Trophoblast cell (in vitro differentiated cells and primary cell): ENCODE results near the gene DHRS1.

Source experiments
- DNase-seq, 2 donors: peaks; one replicate each; pipeline ENCODE4 v3.0.0-alpha.2; 2016
- H2AFZ ChIP-seq: 2 replicates; pipeline ENCODE4 v1.6.1; 2013; ENCODE audit warnings: low read length, moderate library complexity, mild to moderate bottlenecking; ENCODE audit not compliant: insufficient read depth, poor library complexity
- H2AK5ac ChIP-seq: 2 replicates; pipeline ENCODE4 v1.6.1; 2013; ENCODE audit warnings: mild to moderate bottlenecking, low read length
- H2BK120ac ChIP-seq: 2 replicates; pipeline ENCODE4 v1.6.1; 2013; ENCODE audit warnings: low read length, mild to moderate bottlenecking, moderate library complexity; ENCODE audit not compliant: insufficient read depth, poor library complexity
- H2BK12ac ChIP-seq: 2 replicates; pipeline ENCODE4 v1.6.1; 2013; ENCODE audit warnings: mild to moderate bottlenecking, low read length, moderate library complexity
- H2BK5ac ChIP-seq: 2 replicates; pipeline ENCODE4 v1.6.1; 2013; ENCODE audit warnings: low read length, low read depth, moderate library complexity, mild to moderate bottlenecking; ENCODE audit not compliant: poor library complexity
- H3K14ac ChIP-seq: 2 replicates; pipeline ENCODE4 v1.6.1; 2013; ENCODE audit warnings: mild to moderate bottlenecking, low read length
- H3K18ac ChIP-seq: 2 replicates; pipeline ENCODE4 v1.6.1; 2013; ENCODE audit warnings: mild to moderate bottlenecking, low read length
- H3K23ac ChIP-seq: 2 replicates; pipeline ENCODE4 v1.6.1; 2013; ENCODE audit warnings: low read length
- H3K27ac ChIP-seq: 2 replicates; pipeline ENCODE4 v1.5.1; 2013; ENCODE audit warnings: low read depth, mild to moderate bottlenecking, inconsistent platforms, low read length, moderate library complexity
- H3K27me3 ChIP-seq: 2 replicates; pipeline ENCODE4 v1.6.1; 2013; ENCODE audit warnings: inconsistent platforms, mild to moderate bottlenecking, low read length, moderate library complexity; ENCODE audit not compliant: insufficient read depth
- H3K36me3 ChIP-seq, 2 experiments: 1 replicate in 1 of 2; 2 replicates in 1 of 2; pipeline ENCODE4 v1.6.1; 2013; ENCODE audit warnings: low read length in 2 of 2, mild to moderate bottlenecking in 2 of 2, moderate library complexity in 1 of 2; ENCODE audit not compliant: insufficient read depth in 2 of 2, control insufficient read depth in 1 of 2
- H3K4ac ChIP-seq: 2 replicates; pipeline ENCODE4 v1.6.1; 2013; ENCODE audit warnings: low read depth, mild to moderate bottlenecking, low read length, moderate library complexity
- H3K4me1 ChIP-seq, 2 experiments: 1 replicate in 1 of 2; 2 replicates in 1 of 2; pipeline ENCODE4 v1.6.1; 2013; ENCODE audit warnings: low read length in 2 of 2, mild to moderate bottlenecking in 2 of 2, moderate library complexity in 1 of 2; ENCODE audit not compliant: insufficient read depth in 2 of 2, control insufficient read depth in 1 of 2
- H3K4me2 ChIP-seq: 2 replicates; pipeline ENCODE4 v1.6.1; 2013; ENCODE audit warnings: inconsistent platforms, mild to moderate bottlenecking, low read length, moderate library complexity
- H3K4me3 ChIP-seq: 2 replicates; pipeline ENCODE4 v1.5.1; 2013; ENCODE audit warnings: mild to moderate bottlenecking, low read depth, low read length, inconsistent platforms
- H3K79me1 ChIP-seq: one replicate; pipeline ENCODE4 v1.6.1; 2013; ENCODE audit warnings: low read length
- H3K79me2 ChIP-seq: 2 replicates; pipeline ENCODE4 v1.6.1; 2013; ENCODE audit warnings: low read length, mild to moderate bottlenecking; ENCODE audit not compliant: control insufficient read depth, insufficient read depth, poor library complexity
- H3K9ac ChIP-seq: 2 replicates; pipeline ENCODE4 v1.6.1; 2013; ENCODE audit warnings: mild to moderate bottlenecking, low read length
- H3K9me3 ChIP-seq: 2 replicates; pipeline ENCODE4 v1.6.1; 2013; ENCODE audit warnings: low read depth, mild to moderate bottlenecking, control low read depth, inconsistent platforms, low read length; ENCODE audit not compliant: insufficient read depth
- H4K12ac ChIP-seq: 2 replicates; pipeline ENCODE4 v1.6.1; 2013; ENCODE audit warnings: low read depth, mild to moderate bottlenecking, low read length, moderate library complexity
- H4K8ac ChIP-seq: 2 replicates; pipeline ENCODE4 v1.6.1; 2013; ENCODE audit warnings: low read depth, mild to moderate bottlenecking, low read length, moderate library complexity
- H4K91ac ChIP-seq: one replicate; pipeline ENCODE4 v1.6.1; 2013; ENCODE audit warnings: low read depth, mild to moderate bottlenecking, low read length, moderate library complexity
- WGBS: extraction: QIAGEN DNeasy Blood & Tissue Kit; methylation state at CpG from one replicate; pipeline ENCODE4 v1.1.7; 2013; ENCODE audit warnings: missing lambda C conversion rate; ENCODE audit not compliant: insufficient read length, insufficient coverage; ENCODE audit errors: extremely low coverage; 5-methylcytosine and 5-hydroxymethylcytosine counted together

DHRS1 gene

GRCh38 chr14:24260780-24261157 is 38.8 kb downstream of the DHRS1 start:
- no CpG with 5 or more reads among the region's 4 CpGs for WGBS
- H3K4ac ChIP-seq, result no peak overlapping the region
- no peak overlapping the region for H4K91ac ChIP-seq

GRCh38 chr14:24260026-24260779 is 39.4 kb downstream of the DHRS1 start:
- H3K4me2 ChIP-seq, result no peak overlapping the region
- H3K27ac ChIP-seq, result no peak overlapping the region
- H3K14ac ChIP-seq, result no peak overlapping the region
- no peak overlapping the region for H3K4ac ChIP-seq
- no peak overlapping the region for H2AK5ac ChIP-seq
- H2AFZ ChIP-seq, result no peak overlapping the region
- no peak overlapping the region for H2BK12ac ChIP-seq
- no peak overlapping the region for H3K4me3 ChIP-seq
- no peak overlapping the region for H3K9ac ChIP-seq
- peaks cover 32% of the 10 kb centered on the region for H3K79me1 ChIP-seq
- no peak overlapping the region for H2BK5ac ChIP-seq
- peaks cover 40 to 41% of the 10 kb centered on the region in 2 experiments for H3K36me3 ChIP-seq
- peaks cover 10% of the 10 kb centered on the region for H3K79me2 ChIP-seq
- H3K27me3 ChIP-seq, result no peaks in the 10 kb centered on the region
- H3K23ac ChIP-seq, result no peak overlapping the region
- no peak for DNase-seq
- H4K12ac ChIP-seq, result no peak overlapping the region
- H2BK120ac ChIP-seq, result no peak overlapping the region
- H3K4me1 ChIP-seq, result peaks cover 32 to 34% of the 10 kb centered on the region in 2 experiments
- peak overlapping the region; percentile 4 for H4K91ac ChIP-seq
- WGBS, result no CpG with 5 or more reads among the region's 16 CpGs
- peak overlapping the region; percentile 17 for H3K18ac ChIP-seq
- H4K8ac ChIP-seq, result no peak overlapping the region
- H3K9me3 ChIP-seq, result peaks cover 1% of the 10 kb centered on the region

More at GRCh38 chr14:24260780-24261157, 38.8 kb downstream of the DHRS1 start:
- Histone ChIP-seq H3K18ac (no peak overlapping the region), H3K9me3 (peaks cover 1% of the 10 kb centered on the region), H3K9ac (no peak overlapping the region), H2BK120ac (no peak overlapping the region), H2BK12ac (no peak overlapping the region), H3K27me3 (no peaks in the 10 kb centered on the region), H4K8ac (no peak overlapping the region), H2BK5ac (no peak overlapping the region), H3K23ac (no peak overlapping the region), H3K4me3 (no peak overlapping the region), H2AFZ (no peak overlapping the region), H3K36me3 (peaks cover 34 to 39% of the 10 kb centered on the region in 2 experiments), H2AK5ac (peak overlapping the region; percentile 3), H3K14ac (no peak overlapping the region), H3K27ac (no peak overlapping the region), H3K79me1 (peaks cover 32% of the 10 kb centered on the region), H4K12ac (no peak overlapping the region), H3K4me1 (peaks cover 32 to 34% of the 10 kb centered on the region in 2 experiments), H3K79me2 (peaks cover 10% of the 10 kb centered on the region), H3K4me2 (no peak overlapping the region)
- DNase-seq, result no peak

GRCh38 chr14:24259282-24260025 is 40.1 kb downstream of the DHRS1 start:
- H3K4me2 ChIP-seq, result no peak overlapping the region
- no peak overlapping the region for H3K4me3 ChIP-seq
- peaks cover 47 to 48% of the 10 kb centered on the region in 2 experiments for H3K36me3 ChIP-seq
- H3K79me2 ChIP-seq, result peaks cover 8% of the 10 kb centered on the region
- H3K4ac ChIP-seq, result no peak overlapping the region
- no peak overlapping the region for H4K91ac ChIP-seq
- DNase-seq, result no peak
- H2BK12ac ChIP-seq, result no peak overlapping the region
- peaks cover 25% of the 10 kb centered on the region for H3K79me1 ChIP-seq
- no peak overlapping the region for H2AK5ac ChIP-seq
- H3K27me3 ChIP-seq, result no peaks in the 10 kb centered on the region
- H4K12ac ChIP-seq, result no peak overlapping the region
- no peak overlapping the region for H3K23ac ChIP-seq
- no peak overlapping the region for H2AFZ ChIP-seq
- no CpG with 5 or more reads among the region's 16 CpGs for WGBS
- H3K9ac ChIP-seq, result no peak overlapping the region
- peaks cover 1% of the 10 kb centered on the region for H3K9me3 ChIP-seq
- H3K27ac ChIP-seq, result no peak overlapping the region
- H3K4me1 ChIP-seq, result peaks cover 25 to 27% of the 10 kb centered on the region in 2 experiments
- no peak overlapping the region for H3K14ac ChIP-seq
- no peak overlapping the region for H2BK120ac ChIP-seq
- H3K18ac ChIP-seq, result no peak overlapping the region
- no peak overlapping the region for H4K8ac ChIP-seq
- H2BK5ac ChIP-seq, result no peak overlapping the region

GRCh38 chr14:24258548-24259265 is 40.9 kb downstream of the DHRS1 start:
- H2AFZ ChIP-seq, result no peak overlapping the region
- peaks cover 54 to 55% of the 10 kb centered on the region in 2 experiments for H3K36me3 ChIP-seq
- WGBS, result no CpG with 5 or more reads among the region's 18 CpGs

More at GRCh38 chr14:24258548-24259265, 40.9 kb downstream of the DHRS1 start:
- DNase-seq, result no peak
- H3K9me3 ChIP-seq, result peaks cover 1% of the 10 kb centered on the region
- H4K91ac ChIP-seq, result no peak overlapping the region
- H2BK120ac ChIP-seq, result no peak overlapping the region
- H3K4me1 ChIP-seq, result peaks cover 17 to 21% of the 10 kb centered on the region in 2 experiments
- H3K79me1 ChIP-seq, result peaks cover 18% of the 10 kb centered on the region
- H3K4ac ChIP-seq, result no peak overlapping the region
- no peak overlapping the region for H3K27ac ChIP-seq
- no peak overlapping the region for H4K12ac ChIP-seq
- H4K8ac ChIP-seq, result no peak overlapping the region
- no peaks in the 10 kb centered on the region for H3K27me3 ChIP-seq
- H3K9ac ChIP-seq, result no peak overlapping the region
- H2BK5ac ChIP-seq, result no peak overlapping the region
- no peak overlapping the region for H3K18ac ChIP-seq
- H3K79me2 ChIP-seq, result peaks cover 8% of the 10 kb centered on the region
- no peak overlapping the region for H2BK12ac ChIP-seq
- H3K23ac ChIP-seq, result no peak overlapping the region
- no peak overlapping the region for H3K14ac ChIP-seq
- no peak overlapping the region for H2AK5ac ChIP-seq
- no peak overlapping the region for H3K4me2 ChIP-seq
- no peak overlapping the region for H3K4me3 ChIP-seq
